GM21447 (cell line): ENCODE results near the gene CLHC1.
"Not testable (repeated sequence)": the region's sequence is repeated elsewhere in the genome, so short reads cannot be mapped to it uniquely, and the experiment has no call there.

Source experiments
- ATAC-seq: cut with Tn5 transposase; IDR thresholded peaks from one replicate; pipeline ENCODE4 v1.9.1; 2021; ENCODE audit not compliant: unreplicated experiment

Gene CLHC1

DNA sequence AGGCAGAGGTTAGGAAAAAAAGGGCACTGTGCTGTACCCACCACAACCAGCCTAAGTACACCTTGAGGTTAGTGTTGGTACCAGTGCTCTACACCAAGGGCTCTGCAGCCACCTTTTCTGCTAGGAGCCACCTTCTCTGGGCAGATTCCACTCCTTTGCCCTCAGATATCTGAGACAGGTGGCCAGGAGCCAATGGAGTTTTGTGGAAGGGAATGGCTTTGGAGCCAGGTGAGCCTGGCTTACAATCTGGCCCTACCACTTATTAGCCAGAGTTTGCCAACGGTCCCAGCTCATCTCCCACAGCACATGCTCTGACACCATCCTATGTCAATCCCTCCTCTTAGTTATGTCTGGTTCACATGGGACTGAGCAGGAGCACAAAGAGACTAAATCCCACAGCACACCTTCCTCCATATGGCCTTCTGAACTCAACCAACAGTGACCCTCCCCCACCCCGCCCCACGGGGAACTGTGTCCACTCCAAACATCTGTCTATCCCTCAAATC, 77.5 kb downstream of the CLHC1 start:
- no peak for ATAC-seq

DNA sequence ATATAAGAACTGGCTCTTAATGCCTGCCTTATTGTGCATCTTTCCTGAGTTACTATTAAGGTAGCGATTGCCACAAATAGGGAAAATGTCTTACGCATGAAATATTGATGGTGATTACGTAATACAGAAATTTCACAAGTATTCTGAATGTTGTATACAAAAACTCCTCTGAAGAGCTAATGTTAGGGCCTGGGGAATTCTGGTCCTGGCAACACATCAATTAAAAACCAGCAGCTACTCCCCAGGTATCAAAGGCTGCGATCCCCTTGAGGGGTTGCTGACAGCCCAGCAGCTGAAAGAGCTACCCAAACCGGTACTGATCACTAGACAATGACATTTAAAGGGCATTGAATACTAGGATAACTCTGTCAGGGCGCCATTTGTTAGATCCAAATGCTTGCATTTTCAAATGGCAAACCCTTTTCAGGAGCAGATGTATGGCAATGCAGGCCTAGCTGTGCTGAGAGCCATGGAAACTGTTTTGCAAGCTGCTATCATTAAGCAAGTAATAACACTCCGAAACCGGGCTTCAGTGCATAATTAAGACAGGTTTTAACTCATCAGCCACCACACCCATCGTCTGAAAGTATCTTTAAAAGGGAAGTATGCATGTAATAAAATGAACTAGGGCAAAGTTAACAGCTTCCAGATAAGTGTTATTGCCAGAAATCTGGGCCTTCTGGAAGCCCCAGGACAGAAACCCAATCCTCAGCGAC, 78.4 kb downstream of the CLHC1 start:
- ATAC-seq, result no peak

DNA sequence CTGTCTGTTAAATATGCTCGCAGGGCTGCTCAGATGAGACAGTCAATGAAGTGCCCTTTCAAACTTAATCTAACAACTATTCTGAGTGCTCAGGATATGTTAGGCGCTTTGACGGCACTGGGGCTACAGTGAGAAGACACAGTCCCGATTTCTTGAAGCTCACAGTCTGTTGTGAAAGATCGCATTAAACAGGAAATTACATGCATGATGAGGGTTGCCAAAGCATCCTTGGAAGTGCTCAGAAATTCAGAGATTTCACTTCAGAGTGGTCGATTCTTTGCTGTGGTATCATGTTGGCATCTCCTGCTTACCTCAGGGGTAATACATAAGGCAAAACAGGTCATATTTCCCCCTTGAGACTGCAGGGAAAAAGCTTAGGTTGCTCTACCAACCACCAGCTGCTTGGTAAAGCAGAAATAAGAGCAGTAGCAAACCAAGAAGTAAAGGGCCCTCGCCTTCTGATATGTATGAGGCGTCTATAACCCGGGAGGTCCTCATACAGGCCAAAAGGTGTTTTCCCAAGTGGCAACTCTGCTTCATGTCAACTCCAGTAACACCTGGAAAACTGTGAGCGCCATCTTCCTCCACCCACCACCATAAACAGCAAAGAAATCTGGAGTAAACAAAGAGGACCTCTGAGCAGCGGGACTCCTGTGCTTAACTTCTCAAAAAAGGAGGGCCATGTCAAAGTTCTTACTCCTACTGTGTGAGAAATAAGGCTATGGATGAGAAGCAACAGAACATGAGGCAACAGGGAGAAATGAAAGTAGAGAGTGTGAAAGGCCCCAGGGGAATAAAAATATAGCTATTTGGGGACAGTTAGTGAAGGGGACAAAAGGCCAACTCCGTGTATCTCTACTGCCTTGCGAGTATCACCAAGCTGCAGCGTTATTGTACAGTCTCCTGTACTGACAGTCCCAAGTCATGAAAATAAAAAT, 79.3 kb downstream of the CLHC1 start:
- ATAC-seq, result no peak

DNA sequence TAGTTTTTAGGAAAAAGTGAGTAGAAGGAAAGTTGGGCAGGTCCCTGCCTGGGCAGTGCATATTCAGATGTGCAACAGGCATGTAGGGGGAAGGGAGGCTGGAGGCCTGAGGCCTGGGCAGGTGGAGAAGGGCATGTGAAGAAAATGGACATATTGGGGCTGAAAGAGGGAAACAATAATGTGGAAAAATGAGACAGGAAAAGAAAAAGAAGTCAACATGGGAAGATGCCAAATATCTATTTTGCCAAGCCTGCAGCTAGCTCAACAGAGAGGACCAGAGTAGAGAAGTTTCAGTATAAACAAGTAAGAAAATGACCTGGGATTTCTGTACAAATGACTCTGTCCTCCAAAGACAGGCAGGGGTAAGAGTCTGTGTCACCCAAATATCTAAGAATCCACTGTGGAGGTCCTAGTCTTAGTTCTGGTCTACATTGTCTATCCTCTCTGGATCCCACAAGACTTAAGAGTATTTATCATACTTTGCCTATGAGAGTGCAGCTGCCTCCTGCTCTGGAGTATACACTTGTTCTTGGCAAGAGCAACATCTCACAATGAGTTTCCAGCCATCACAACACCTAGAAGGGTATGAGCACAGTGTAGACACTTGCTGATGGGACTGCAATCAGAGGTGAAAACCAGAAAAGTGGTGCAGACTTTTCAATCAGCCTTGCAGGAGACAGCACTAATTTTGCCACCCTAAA, 80.2 kb downstream of the CLHC1 start:
- no peak for ATAC-seq

DNA sequence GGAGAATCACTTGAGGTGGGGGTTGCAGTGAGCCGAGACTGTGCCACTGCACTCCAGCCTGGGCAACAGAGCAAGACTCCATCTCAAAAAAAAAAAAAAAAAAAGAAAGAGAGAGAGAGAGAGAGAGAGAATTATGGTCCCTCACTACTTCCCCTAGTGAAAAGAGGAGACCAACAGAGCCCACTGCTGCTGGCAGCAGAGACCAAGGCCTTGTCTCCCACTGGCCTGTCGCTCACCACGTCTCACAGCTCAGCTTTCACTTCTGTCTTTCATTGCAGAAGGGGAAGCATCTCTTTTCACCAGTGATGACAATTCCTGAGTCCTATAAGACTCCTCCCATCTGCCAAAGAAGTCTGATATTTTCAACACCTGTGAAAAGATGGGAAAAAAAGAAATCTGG, 81.3 kb downstream of the CLHC1 start:
- peak; percentile 80 for ATAC-seq

DNA sequence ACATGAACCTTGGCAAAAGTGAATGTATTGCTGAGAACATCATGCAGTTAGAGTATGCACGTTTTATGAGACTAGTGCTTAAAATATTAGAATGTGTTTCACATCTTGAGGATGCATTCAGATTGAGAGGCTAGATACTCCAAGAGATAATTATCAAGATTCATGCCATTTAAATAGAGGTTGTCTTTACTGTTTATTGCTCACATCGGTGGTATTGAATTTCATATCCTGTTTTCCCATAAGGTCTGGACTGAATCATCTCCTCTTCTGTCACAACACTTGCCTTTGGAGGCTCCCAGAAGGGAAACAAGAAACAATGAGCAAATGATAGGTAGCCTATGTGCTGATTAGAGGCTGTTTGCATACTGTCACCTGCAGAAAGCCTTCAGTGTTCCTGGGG, 83.8 kb downstream of the CLHC1 start:
- ATAC-seq, result no peak

DNA sequence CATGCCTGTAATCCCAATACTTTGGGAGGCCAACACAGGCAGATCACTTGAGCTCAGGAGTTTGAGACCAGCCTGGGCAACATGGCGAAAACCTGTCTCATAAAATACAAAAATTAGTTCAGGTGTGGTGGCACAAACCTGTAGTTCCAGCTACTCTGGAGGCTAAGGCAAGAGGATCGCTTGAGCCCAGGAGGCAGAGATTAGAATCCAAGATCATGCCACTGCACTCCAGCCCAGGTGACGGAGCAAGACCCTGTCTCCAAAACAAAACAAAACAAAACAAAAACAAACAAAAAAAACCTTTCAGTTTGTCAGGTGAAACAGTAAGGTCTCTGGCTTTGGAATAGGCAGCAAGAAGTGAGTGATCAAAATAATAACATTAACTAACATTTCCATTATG, 84.6 kb downstream of the CLHC1 start:
- no peak for ATAC-seq

DNA sequence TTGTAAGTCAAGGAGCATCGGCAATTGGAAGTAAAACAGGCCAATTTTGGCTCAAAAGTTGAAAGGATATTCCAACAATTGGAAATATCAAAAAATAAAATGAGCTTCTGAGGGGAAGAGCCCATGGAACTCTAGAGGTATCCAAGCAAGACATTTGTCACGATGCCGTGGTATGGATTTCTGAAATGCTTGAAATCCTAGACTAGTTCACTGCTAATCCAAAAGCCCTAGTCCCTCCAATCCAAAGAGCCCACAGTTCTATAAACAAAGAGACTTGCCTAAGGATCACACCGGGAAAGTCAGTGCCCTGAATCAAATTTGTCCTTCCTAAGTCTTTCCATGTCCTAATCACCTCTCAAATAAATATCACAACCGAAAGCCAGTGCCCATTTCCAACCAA, 85.1 kb downstream of the CLHC1 start:
- no peak for ATAC-seq

DNA sequence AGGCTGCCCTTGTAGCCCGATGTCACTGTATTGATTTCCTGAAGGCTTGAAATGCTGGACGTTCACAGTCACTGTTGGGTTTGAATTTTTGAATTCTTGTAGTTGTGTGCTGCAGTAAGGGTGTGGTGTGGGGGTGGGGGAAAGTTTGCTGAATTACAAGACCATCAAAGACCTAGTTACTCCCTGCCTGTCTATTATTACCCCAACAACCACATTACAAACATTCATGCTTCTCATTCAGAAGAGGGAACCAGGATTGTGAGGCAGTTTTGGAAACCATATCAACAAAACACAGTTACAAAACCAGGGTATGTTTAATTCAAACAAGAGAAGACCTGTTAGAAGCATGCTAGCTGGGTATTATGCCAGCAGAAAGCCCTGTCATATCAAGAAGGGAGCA, 85.8 kb downstream of the CLHC1 start:
- ATAC-seq, result no peak

DNA sequence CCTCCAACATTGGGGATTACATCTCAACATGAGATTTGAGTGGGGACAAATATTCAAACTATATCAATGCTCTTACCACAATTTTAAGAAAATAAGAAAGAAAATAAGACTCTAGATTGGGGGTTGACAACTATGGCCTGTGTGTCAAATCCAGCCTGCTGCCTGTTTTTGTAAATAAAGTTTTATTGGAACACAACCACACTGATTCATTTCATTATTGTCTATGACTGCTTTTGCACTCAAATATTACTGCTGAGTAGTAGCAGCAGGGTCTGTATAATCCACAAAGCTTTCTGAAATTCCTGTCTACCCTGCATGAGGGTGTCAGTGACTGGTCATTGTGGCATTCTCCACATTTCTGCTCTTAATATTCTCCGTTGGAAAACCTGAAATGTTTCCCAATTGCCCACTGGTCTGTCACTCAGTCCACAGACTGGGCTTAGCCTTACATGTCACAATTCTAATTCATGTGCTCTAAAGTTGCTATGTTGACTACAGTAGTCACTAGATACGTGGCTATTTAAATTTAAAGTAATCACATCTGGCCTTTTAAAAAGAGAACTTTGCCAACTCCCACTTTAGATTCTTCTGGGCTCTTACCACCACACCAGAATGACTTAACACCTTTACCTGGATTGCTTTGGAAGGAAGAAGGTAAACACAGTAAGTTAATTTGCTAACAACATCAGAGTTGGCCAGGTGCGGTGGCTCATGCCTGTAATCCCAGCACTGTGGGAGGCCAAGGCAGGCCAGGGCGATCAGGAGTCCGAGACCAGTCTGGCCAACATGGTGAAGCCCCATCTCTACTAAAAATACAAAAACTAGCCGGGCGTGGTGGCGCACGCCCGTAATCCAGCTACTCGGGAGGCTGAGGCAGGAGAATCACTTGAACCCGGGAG, 86.9 kb downstream of the CLHC1 start:
- no peak for ATAC-seq

DNA sequence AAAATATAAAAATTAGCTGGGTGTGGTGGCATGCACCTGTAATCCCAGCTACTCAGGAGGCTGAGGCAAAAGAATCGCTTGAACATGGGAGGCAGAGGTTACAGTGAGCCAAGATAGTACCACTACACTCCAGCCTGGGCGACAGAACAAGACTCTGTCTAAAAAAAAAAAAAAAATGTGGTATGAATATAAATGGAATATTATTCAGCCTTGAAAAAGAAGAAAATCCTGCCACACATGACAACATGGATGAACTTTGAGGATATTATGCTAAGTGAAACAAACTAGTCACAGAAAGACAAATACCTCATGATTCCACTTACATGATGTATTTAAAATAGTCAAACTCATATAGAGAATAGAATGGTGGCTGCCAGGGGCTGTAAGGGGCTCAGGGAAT, 88.4 kb downstream of the CLHC1 start:
- ATAC-seq, result not testable (repeated sequence)

DNA sequence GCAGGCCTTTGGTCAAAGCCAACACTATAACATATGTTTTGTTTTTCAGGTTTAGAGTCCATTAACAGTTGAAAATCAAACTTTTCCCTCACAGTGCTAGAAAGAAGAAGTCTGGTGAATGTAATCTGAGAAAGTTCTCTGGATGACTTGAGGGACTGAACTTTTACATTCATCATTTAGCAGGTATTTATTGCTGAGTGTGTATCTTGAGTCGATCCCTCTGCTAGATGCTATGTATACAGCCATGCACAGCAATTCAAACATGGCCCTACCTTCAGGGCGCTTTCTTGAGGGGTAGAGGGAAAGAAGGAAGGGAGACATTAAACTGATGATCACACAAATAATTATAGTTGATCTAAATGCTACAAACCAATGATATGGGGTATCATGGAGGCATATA, 89.6 kb downstream of the CLHC1 start:
- no peak for ATAC-seq

DNA sequence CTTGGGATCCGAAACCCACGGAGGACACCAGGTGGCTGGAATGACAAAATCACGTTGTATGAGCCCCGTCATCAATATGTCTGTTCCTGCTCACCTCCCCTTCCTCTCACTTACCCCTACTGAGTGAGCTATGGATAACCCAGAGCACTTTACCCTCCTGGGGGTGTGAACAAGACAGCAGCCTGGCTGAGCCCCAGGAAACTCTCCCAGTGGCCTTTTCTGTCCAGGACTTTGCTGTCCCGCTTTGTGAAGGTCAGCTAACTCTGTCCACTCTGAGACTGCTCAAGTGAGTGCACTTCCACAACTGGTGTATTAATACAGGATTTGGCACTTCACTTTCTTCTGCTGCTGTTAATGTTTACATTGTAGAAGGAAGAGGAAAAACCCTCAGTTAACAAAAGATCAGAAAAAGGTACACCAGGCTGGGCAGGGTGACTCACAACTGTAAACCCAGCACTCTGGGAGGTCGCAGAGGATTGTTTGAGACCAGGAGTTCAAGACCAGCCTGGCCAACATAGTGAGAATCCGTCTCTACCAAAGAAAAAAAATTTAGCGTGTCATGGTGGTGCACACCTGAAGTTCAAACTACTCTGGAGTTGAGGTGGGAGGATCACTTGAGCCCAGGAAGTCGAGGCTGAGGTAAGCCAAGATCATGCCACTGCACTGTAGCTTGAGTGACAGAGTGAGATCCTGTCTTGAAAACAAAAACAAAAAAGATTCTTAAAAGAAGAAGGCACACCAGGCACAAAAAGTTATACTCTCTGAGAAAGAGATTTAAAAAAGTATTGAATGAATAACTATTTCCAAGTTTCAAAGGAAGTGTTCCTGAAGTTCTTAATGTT, 90.3 kb downstream of the CLHC1 start:
- no peak for ATAC-seq

DNA sequence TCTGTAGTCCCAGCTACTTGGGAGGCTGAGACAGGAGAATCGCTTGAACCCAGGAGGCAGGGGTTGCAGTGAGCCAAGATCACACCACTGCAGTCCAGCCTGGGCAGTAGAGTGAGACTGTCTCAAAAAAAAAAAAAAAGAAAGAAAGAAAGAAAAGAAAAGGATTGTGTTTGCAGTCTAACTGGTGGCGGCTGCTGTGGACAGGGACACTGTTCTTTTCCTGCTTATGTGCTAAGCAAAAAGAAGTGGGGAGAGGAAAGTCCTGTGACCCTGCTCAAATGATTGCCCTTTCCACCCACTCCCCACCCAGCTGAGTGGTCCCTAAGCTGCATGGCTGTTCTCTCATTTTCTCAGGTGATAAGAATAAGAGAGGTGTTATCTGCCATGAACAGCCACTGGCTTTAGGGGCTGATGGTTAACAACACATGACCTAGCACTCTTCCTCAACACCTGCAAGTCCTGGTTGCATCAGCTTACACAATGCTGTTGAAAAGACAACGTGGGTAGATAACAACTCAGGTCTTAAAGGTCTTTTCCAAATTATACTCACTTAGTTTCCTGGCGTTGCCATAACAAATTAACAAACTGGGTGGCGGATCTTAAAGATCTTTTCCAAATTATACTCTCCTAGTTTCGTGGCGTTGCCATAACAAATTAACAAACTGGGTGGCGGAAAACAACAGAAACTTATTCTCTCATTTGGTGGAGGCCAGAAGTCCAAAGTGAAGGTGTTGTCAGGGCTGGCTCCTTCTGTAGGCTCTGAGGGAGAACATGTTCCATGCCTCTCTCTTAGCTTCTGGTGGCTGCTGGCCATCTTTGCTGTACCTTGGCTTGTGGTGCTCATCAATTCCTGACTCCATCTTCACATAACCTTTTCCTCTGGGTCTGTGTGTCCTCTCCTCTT, 91.5 kb downstream of the CLHC1 start:
- ATAC-seq, result no peak

DNA sequence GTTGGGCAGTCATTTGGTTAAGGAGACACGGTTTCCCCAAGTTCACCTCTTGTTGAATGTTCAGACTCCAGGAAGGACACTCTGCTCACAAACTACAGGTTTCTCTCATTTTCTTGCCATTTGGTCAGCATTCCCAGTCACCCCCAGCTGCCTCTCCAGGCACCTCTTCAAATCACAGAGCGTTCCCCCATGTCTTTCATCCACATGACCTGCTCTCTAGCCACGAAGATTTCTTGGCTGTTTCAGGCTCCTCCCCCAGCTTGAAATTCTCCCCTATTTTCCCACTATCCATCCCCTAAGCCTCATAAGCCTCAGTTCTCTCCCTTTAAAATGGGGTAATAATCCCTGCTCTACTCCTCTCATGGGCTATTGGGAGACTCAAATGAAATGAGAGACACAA, 92.8 kb downstream of the CLHC1 start:
- ATAC-seq, result no peak

DNA sequence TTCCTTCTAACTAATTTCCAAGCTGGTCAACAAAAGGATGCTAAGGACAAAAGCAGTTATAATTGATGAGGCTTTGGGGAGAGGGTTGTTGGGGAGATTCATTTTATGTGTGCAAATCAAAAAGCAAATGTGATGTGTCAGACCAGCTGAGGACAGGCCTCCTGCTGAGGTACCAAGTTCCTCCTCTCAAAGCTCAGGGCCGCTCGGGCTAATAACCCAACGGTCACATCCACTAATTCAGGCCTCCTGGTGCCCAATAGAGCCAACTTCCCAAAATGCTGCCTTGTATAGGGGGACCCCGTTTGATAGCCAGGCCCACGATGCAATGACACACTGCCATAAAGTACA, 93.2 kb downstream of the CLHC1 start:
- ATAC-seq, result no peak

DNA sequence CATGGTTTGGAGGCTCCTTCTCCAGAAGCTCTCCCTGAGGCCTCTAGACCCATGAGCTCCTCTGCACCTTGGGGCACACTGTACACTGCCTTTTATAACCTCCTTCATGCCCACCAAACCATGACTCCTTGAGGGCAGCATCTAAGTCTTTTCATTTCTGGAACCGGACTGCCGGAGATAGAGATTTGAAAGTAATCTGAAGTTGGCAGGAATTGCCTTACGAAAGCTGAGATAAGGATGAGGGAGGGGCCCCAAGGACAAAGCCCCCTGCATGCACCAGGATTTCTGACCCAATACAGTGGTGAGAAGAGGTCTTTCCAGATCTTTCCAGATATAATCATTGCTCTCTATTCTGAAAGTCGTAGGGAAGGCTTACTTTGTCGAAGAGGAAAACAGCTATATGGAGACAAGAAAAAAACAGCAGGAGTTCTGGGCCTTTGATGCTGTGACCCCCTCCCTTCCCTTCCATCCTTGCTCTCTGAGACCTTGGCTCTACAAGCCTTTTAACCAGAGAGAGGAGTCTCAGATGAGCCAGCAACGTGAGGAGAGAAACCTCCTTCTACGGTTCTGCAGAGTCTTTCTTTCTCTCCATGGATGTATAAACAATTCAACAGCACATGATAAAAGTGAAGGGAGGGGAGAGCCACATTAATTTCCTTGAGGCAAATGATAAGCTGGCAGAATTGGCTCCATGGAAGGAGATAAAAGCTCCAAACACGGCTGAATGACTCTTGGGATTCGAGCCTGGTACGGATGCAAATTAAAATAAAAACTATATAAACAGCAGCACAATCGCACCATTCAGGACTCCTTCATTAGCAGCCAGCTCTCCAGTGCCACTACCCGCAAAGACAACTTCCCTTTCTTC, 93.8 kb downstream of the CLHC1 start:
- ATAC-seq, result no peak
